SU-DHL-6 (cell line): ENCODE results near the gene CDH1.

Experiments
- EZH2phosphoT487 ChIP-seq: fragments of 200-600 bp; sonication (generic), shearing (Covaris generic); conservative IDR thresholded peaks from 2 replicates; pipeline ENCODE4 v1.6.1; 2018; ENCODE audit warnings: mild to moderate bottlenecking, antibody characterized with exemption, low read length, moderate library complexity, mixed read lengths
- TF ChIP-seq, protein P1 (sequence below): fragments of 200-600 bp; sonication (generic); IDR thresholded peaks from one replicate; pipeline ENCODE4 v1.5.1; 2017; ENCODE audit warnings: antibody characterized with exemption, mild to moderate bottlenecking, low read length, moderate library complexity; ENCODE audit not compliant: insufficient read depth, poor library complexity, severe bottlenecking

DNA sequence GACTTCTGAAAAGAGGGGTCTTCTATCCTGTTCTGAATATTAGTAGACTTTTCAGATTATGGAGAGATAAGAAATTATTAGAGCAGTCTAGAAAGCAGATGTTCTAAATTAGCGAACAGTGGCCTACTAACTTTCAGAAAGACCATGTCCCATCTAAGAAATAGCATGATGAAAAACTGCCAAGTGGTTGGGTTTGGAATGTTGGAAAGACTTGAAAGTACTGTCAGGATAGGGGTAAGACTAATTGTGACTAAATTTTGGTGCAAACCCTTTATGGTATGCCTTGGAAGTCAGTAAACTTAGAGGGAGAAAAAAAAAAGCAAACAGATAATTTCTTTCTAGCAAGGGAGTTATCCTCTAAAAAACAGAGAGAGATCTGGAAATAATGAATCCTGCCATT lies 147.3 kb downstream of the CDH1 start:
- TF ChIP-seq, protein P1, sequence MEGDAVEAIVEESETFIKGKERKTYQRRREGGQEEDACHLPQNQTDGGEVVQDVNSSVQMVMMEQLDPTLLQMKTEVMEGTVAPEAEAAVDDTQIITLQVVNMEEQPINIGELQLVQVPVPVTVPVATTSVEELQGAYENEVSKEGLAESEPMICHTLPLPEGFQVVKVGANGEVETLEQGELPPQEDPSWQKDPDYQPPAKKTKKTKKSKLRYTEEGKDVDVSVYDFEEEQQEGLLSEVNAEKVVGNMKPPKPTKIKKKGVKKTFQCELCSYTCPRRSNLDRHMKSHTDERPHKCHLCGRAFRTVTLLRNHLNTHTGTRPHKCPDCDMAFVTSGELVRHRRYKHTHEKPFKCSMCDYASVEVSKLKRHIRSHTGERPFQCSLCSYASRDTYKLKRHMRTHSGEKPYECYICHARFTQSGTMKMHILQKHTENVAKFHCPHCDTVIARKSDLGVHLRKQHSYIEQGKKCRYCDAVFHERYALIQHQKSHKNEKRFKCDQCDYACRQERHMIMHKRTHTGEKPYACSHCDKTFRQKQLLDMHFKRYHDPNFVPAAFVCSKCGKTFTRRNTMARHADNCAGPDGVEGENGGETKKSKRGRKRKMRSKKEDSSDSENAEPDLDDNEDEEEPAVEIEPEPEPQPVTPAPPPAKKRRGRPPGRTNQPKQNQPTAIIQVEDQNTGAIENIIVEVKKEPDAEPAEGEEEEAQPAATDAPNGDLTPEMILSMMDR, result no peak
- no peak for TF ChIP-seq EZH2phosphoT487
